ENCODE data around the gene CPA4.

DNA sequence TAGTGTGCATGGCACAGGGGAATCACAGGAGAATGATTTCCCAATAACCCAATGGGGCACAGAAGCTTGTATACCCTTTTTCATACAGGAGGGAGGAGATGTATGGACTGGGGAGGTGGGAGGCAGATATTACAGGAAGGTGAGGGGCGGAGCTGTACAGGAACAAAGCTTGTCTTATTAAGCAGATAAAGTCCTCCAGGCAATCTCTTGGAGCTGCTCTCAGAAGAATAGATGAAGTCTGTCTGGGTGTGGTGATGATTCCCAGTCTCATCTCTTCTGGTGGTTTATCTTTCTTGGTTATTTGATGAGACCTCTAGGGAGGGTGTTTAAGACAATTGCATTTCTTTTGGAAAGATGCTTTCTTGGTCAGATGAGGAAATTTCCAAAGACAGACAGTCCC lies 26.6 kb downstream of the CPA4 start:
- TF ChIP-seq, protein P1, sequence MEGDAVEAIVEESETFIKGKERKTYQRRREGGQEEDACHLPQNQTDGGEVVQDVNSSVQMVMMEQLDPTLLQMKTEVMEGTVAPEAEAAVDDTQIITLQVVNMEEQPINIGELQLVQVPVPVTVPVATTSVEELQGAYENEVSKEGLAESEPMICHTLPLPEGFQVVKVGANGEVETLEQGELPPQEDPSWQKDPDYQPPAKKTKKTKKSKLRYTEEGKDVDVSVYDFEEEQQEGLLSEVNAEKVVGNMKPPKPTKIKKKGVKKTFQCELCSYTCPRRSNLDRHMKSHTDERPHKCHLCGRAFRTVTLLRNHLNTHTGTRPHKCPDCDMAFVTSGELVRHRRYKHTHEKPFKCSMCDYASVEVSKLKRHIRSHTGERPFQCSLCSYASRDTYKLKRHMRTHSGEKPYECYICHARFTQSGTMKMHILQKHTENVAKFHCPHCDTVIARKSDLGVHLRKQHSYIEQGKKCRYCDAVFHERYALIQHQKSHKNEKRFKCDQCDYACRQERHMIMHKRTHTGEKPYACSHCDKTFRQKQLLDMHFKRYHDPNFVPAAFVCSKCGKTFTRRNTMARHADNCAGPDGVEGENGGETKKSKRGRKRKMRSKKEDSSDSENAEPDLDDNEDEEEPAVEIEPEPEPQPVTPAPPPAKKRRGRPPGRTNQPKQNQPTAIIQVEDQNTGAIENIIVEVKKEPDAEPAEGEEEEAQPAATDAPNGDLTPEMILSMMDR (IDR thresholded peaks at IDR 0.05) = no peak
- TF ChIP-seq POLR2A (IDR thresholded peaks at IDR 0.05) = no peak
- TF ChIP-seq EP300 (IDR thresholded peaks at IDR 0.05; ENCODE audit: low read depth) = no peak

All from transverse colon (tissue), 3 donors.